HG02571 (cell line): ENCODE results near the gene WDR33.

Experiments used
- ATAC-seq: cut with Tn5 transposase; IDR thresholded peaks from one replicate; pipeline ENCODE4 v1.9.1; 2021; ENCODE audit warnings: mild to moderate bottlenecking, moderate library complexity; ENCODE audit not compliant: unreplicated experiment

Gene WDR33

GRCh38 chr2:127769587-127769986 lies 41.4 kb downstream of the WDR33 start:
- ATAC-seq: no peak

GRCh38 chr2:127768775-127769479 lies 42.0 kb downstream of the WDR33 start:
- no peak for ATAC-seq

GRCh38 chr2:127763776-127764175 lies 47.2 kb downstream of the WDR33 start:
- no peak for ATAC-seq

GRCh38 chr2:127762846-127763245 lies 48.1 kb downstream of the WDR33 start:
- no peak for ATAC-seq

- no peak for ATAC-seq
Measured at GRCh38 chr2:127762441-127762840, 48.5 kb downstream of the WDR33 start.

GRCh38 chr2:127759931-127760330 lies 51.0 kb downstream of the WDR33 start:
- ATAC-seq: no peak

- no peak for ATAC-seq
Measured at GRCh38 chr2:127754186-127754585, 56.8 kb downstream of the WDR33 start.

GRCh38 chr2:127753374-127753773 lies 57.6 kb downstream of the WDR33 start:
- ATAC-seq: no peak

GRCh38 chr2:127749537-127749936 lies 61.4 kb downstream of the WDR33 start:
- peak; percentile 99 for ATAC-seq

GRCh38 chr2:127747621-127748020 lies 63.4 kb downstream of the WDR33 start:
- ATAC-seq: no peak

- ATAC-seq: no peak
Measured at GRCh38 chr2:127743477-127744026, 67.4 kb downstream of the WDR33 start.

- no peak for ATAC-seq
Measured at GRCh38 chr2:127740665-127741288, 70.2 kb downstream of the WDR33 start.

GRCh38 chr2:127739800-127740199 lies 71.2 kb downstream of the WDR33 start:
- ATAC-seq: no peak

GRCh38 chr2:127737892-127738291 lies 73.1 kb downstream of the WDR33 start:
- no peak for ATAC-seq

- no peak for ATAC-seq
Measured at GRCh38 chr2:127735537-127736399, 75.2 kb downstream of the WDR33 start.

GRCh38 chr2:127735044-127735443 lies 75.9 kb downstream of the WDR33 start:
- ATAC-seq: no peak

- ATAC-seq: no peak
Measured at GRCh38 chr2:127733816-127734537, 77.0 kb downstream of the WDR33 start.

GRCh38 chr2:127733113-127733815 lies 77.7 kb downstream of the WDR33 start:
- no peak for ATAC-seq

- ATAC-seq: no peak
Measured at GRCh38 chr2:127726158-127726880, 84.7 kb downstream of the WDR33 start.
